ENCODE measurements around the gene INPP5D. TPM values are rescaled to one million over a fixed set of nuclear protein-coding genes. Genes with fewer than 3 reads are reported as not detected.
"Not testable (repeated sequence)": the region's sequence is repeated elsewhere in the genome, so short reads cannot be mapped to it uniquely, and the experiment has no call there.

The INPP5D gene
- total RNA-seq, 2 experiments from 2014 or later, result 129 to 135 TPM

DNA sequence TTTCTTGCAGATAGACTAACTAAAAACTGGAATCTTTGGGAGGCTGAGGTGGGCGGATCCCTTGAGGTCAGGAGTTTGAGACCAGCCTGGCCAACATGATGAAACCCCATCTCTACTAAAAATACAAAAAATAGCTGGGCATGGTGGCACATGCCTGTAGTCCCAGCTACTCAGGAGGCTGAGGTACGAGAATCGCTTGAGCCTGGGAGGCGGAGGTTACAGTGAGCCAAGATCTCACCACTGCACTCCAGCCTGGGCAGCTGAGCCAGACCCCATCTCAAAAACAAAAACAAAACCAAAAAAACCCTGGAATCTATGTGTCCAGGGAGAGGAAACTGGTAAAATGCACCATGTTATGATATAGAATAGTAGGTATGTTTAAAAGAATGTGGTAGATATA lies 7.6 kb upstream of the INPP5D start:
- H3K9me3 Mint-ChIP-seq; POLR2A ChIA-PET; H3K36me3 Mint-ChIP-seq; H3K4me3 Mint-ChIP-seq; ATAC-seq (ENCODE audit: low read depth); H3K27ac Mint-ChIP-seq; DNase-seq: not testable (repeated sequence)
- Mint-ChIP-seq H3K27me3 (peaks cover 28% of the 10 kb centered on the region), H3K4me1 (peaks cover 12% of the 10 kb centered on the region)

DNA sequence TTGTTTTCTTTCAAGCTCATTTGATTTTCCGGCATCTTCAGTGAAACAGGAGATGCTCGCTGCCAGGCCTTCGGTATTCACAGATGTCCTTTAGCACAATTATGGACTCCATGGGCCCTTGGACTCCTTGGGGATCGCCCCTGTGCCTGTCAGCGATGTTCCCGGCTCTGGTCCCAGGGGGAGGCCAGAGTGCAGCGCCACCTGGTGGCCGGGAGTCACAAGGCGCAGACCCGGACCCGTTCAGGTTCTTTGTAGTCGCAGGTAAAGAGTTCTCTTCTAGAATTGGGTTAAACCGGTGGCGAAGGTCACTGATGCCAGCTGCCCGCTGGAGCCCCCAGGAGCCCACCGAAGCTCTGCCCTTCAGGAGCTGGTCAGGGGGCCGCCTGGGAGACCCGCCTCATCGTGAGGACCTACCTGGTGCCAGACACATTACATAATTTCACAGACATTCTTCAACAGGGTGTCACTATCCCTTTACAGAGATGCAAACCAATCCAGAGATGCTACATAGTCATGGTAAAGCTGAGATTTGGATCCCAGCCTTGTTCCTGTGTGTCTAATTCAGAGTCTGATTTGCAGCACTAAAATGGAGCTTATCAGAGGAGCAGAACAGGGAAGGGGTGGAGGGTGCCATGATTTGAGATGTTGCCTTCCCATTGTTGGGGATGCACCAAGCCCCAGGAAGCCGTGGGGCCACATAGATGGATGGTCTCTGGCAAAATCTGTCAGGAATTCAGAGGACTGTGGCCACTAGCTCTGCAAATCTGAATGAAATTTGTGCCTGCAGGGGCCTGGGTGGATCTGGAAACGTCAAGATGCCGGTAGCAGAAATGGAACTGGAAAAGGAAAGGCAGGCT lies 6.0 kb upstream of the INPP5D start:
- POLR2A ChIA-PET, result interaction anchor here (0.6 kb wide), 1 partner anchor 197 kb away, joined by 3 read pairs; the partner anchor contains the start of gene ATG16L1
- Mint-ChIP-seq H3K36me3 (no peaks in the 10 kb centered on the region), H3K27ac (no peak overlapping the region), H3K27me3 (peaks cover 18% of the 10 kb centered on the region), H3K4me3 (no peak overlapping the region), H3K4me1 (peaks cover 14% of the 10 kb centered on the region), H3K9me3 (no peaks in the 10 kb centered on the region)
- DNase-seq (peak; percentile 82), ATAC-seq (ENCODE audit: low read depth) (peak; percentile 53)

DNA sequence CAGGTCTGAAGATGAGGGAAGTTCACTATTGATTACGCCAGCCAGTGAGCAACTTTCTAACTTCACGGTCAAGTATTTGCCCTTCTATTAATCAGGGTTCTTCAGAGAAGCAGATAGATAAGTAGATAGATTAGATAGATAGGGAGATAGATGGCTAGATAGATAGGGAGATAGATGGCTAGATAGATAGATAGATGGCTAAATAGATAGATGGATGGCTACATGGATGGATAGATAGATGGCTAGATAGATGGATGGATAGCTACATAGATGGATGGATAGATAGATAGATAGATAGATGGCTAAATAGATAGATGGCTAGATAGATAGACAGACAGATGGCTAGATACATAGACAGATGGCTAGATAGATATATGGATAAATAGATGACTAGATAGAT lies 4.8 kb upstream of the INPP5D start:
- peaks cover 18% of the 10 kb centered on the region for H3K27me3 Mint-ChIP-seq
- no peaks in the 10 kb centered on the region for H3K36me3 Mint-ChIP-seq
- peaks cover 12% of the 10 kb centered on the region for H3K4me1 Mint-ChIP-seq
- H3K4me3 Mint-ChIP-seq, result no peak overlapping the region
- DNase-seq (no peak), ATAC-seq (ENCODE audit: low read depth) (no peak)
- POLR2A ChIA-PET, result no interaction called here
- H3K27ac Mint-ChIP-seq, result no peak overlapping the region
- no peaks in the 10 kb centered on the region for H3K9me3 Mint-ChIP-seq

DNA sequence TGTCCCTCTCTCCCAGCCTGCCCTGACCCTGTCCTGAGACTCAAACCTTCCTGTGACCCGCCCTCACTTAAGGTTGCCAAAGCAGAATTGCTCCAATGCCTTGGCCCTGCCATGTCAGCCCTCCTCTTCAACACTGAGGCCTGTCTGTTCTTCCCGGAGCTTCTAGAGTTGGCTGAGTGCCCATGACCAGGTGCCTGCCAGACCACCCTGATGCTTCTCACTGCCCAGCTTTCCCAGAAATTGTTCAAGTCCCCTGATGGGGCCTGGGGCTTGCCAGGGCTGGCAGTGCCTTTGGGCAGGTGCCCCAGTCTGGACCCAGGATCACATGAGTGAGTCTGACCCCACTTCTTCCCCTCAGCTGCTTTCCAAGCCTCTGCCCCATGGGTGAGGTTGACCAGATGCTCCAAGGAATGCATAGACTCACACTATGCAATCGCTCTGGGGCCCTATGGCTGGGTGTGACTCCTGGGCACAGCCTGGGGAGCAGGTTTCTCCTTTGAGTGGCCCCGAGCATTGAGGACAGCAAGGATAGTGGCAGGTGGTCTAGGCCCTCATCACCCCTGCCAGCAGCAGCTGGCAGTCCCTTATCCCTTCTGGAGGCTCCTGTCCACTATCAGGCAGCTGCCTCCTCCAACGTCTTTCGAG lies 3.1 kb upstream of the INPP5D start:
- DNase-seq, result no peak
- Mint-ChIP-seq H3K4me3 (no peak overlapping the region), H3K36me3 (peaks cover 7% of the 10 kb centered on the region), H3K4me1 (peaks cover 13% of the 10 kb centered on the region), H3K27me3 (peaks cover 18% of the 10 kb centered on the region), H3K27ac (no peak overlapping the region), H3K9me3 (no peaks in the 10 kb centered on the region)
- no peak for ATAC-seq (ENCODE audit: low read depth)
- POLR2A ChIA-PET, result interaction anchor here (0.7 kb wide), 1 partner anchor 83 kb away, joined by 4 read pairs; no protein-coding TSS in a partner anchor

DNA sequence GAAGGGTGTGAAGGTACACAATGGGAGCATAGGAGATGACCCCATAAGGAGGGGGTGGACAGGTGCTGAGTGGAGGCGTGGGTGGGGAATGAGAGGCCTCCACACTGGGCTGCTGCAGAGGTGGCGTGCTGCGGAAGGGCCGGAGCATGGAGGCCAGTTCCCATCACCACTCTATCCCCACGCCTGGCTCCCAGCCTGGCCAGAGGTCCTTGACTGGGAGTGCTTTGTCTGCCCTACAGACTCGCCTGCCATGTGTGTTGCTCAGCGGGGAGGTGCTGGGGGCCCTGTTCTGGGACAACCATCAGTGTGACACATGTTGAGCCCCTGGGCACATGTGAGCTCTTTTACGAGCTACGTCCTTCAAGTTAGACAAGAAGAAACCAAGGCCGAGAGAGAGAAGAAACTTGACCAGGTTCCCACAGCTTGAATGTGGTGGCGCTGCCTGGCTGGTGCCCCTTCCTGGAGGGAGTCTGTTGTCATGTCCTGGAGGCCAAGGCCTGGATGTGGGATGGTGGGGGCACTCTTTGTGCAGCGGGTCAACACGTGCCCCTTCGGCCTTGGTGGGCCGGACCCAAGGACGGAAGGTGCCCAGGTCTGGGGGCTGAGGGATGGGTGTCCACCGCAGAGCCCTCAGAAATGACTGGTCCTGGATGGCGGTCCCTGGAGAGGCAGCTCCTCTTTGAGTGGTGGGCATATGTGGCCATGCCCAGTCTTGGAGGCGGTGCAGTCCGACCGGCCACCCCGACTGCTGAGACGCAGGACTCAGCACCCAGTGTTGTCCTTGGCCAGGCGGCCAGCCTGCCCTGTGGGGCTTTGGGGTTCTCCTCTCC lies 1.2 kb upstream of the INPP5D start:
- peak overlapping the region; percentile 99 for H3K27ac Mint-ChIP-seq
- peaks cover 27% of the 10 kb centered on the region for H3K4me1 Mint-ChIP-seq
- ATAC-seq (ENCODE audit: low read depth) (no peak), DNase-seq (no peak)
- POLR2A ChIA-PET, result interaction anchor here (1.3 to 4.2 kb wide), 4 partner anchors 22 to 209 kb away, joined by 3 to 123 read pairs (median 24); partner anchors contain the start of gene ATG16L1
- no peak overlapping the region for H3K4me3 Mint-ChIP-seq
- H3K36me3 Mint-ChIP-seq, result peaks cover 17% of the 10 kb centered on the region
- H3K27me3 Mint-ChIP-seq, result peaks cover 10% of the 10 kb centered on the region
- no peaks in the 10 kb centered on the region for H3K9me3 Mint-ChIP-seq

DNA sequence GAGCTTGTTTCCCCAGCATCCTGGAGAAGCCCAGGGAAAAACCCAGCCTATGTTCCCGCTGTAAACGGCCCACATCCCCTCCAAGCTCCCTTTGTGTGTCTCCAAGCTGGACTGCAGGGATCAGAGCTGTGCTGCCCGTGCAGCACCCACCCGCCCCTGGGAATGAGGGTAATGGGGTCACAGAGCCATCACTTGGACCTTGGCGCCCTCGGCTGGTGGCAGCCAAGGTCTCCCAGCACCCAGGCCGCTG lies 670 bp upstream of the INPP5D start:
- H3K27me3 Mint-ChIP-seq, result peaks cover 4% of the 10 kb centered on the region
- ATAC-seq (ENCODE audit: low read depth) (no peak), DNase-seq (no peak)
- H3K4me1 Mint-ChIP-seq, result peaks cover 28% of the 10 kb centered on the region
- H3K27ac Mint-ChIP-seq, result peak overlapping the region; percentile 99
- peak overlapping the region; percentile 98 for H3K4me3 Mint-ChIP-seq
- H3K36me3 Mint-ChIP-seq, result peaks cover 18% of the 10 kb centered on the region
- POLR2A ChIA-PET, result interaction anchor here (0.8 to 4.2 kb wide), 8 partner anchors 12 to 272 kb away, joined by 3 to 123 read pairs (median 10); partner anchors contain the start of gene ATG16L1
- no peaks in the 10 kb centered on the region for H3K9me3 Mint-ChIP-seq

DNA sequence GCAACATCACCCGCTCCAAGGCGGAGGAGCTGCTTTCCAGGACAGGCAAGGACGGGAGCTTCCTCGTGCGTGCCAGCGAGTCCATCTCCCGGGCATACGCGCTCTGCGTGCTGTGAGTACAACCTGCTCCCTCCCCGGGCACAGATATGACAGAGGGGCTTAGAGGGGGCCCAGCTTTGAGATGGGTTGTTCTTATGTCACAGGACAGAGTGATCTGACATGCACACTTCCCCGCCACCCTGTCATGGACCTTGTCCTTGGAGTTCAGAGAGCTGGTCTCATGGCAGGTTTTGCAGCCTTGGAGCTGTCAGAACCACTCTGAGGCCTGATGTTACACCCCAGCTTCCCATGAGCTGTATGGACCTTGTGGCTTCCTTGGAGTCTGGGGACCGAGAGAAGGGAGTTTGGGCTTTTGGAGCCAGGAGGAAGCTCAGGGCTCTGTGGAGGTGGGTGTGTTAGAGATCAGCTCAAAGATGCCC lies 398 bp downstream of the INPP5D start:
- no peaks in the 10 kb centered on the region for H3K9me3 Mint-ChIP-seq
- POLR2A ChIA-PET, result interaction anchor here (0.6 to 4.2 kb wide), 28 partner anchors 10 to 510 kb away, joined by 3 to 123 read pairs (median 4); partner anchors contain the start of genes ATG16L1, EIF4E2 and TIGD1
- peak overlapping the region; percentile 99 for H3K27ac Mint-ChIP-seq
- peaks cover 34% of the 10 kb centered on the region for H3K4me1 Mint-ChIP-seq
- H3K4me3 Mint-ChIP-seq, result peak overlapping the region; percentile 98
- ATAC-seq (ENCODE audit: low read depth), result peak; percentile 28
- no peak for DNase-seq
- peaks cover 23% of the 10 kb centered on the region for H3K36me3 Mint-ChIP-seq
- no peaks in the 10 kb centered on the region for H3K27me3 Mint-ChIP-seq

DNA sequence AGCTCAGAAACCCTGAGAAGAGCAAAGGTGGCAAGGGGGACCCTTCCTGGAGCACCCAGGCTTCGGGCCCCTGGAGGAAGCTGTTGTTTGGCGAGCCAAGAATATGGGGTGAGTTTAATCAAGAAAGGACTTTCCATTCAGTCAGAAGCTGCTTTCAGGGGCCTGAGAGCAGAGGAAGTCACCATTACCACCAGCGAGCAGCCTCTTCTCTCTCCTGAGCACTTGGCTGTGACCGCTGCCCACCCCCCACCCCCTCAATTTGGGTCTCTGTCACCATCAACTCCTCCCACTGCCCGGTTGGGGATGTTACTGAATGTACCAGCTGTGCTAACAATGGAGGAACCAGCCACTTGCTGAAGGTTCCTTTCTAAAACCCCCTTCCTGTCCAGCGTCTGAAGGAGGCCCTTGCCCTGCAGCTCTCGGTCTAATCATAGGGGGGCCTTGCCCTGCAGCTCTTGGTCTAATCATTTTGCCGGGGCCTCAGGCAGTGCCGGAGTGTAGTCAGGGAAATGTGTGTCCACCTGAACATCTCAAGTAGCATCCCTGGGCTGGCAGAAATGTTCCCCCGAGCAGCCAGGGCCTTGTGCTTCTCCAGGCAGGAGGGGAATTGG lies 943 bp downstream of the INPP5D start:
- H3K9me3 Mint-ChIP-seq, result no peaks in the 10 kb centered on the region
- H3K27me3 Mint-ChIP-seq, result no peaks in the 10 kb centered on the region
- H3K4me1 Mint-ChIP-seq, result peaks cover 31% of the 10 kb centered on the region
- H3K27ac Mint-ChIP-seq, result peak overlapping the region; percentile 99
- DNase-seq, result no peak
- H3K36me3 Mint-ChIP-seq, result peaks cover 23% of the 10 kb centered on the region
- peak overlapping the region; percentile 98 for H3K4me3 Mint-ChIP-seq
- POLR2A ChIA-PET, result interaction anchor here (0.6 to 4.2 kb wide), 26 partner anchors 9 to 510 kb away, joined by 3 to 123 read pairs (median 5); partner anchors contain the start of genes ATG16L1, EIF4E2 and TIGD1
- no peak for ATAC-seq (ENCODE audit: low read depth)

DNA sequence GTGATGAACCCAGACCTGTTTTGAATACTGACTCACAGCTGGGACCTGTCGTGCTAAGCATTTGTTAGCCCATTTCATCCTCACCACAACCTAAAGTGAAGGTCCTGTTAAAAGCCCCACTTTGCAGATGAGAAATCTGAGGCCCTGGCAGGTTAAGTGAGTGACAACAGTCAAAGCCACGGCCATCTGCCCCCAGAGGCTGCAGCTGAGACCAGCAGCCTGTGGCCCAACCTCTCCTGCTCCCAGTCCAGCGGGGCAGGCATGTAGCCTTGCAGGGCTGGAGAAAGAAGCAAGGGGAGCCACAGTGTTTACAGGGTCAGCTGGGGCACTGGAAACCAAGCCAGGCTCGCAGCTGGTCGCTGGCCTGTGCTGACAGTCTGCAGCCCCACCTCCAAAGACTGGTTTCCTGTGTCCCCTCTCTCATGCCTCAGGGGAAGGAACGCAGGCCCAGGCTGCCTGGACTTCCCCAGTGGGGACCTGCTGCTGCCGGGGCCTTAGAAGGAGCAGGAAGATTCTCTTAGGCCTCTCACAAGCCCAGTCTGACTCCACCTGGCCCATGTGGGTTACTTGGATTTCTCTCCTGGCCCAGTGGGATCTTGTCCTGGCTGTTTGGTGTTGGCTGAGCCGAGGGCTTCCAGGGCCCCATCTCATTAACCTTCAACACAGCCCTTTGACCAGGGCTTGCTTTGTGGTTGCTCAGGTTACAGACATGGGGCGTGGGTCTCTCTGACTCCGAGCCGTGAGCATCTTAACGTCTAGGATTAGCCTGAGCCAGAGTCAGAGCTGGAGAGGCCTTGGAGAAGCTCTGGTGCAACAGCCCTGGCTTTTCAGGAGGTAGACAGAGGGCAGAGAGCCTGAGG lies 1.7 kb downstream of the INPP5D start:
- Mint-ChIP-seq H3K4me3 (peak overlapping the region; percentile 98), H3K4me1 (peaks cover 31% of the 10 kb centered on the region), H3K27ac (peak overlapping the region; percentile 99), H3K9me3 (no peaks in the 10 kb centered on the region), H3K36me3 (peaks cover 26% of the 10 kb centered on the region), H3K27me3 (no peaks in the 10 kb centered on the region)
- ATAC-seq (ENCODE audit: low read depth) (peak; percentile 10), DNase-seq (peak; percentile 65)
- POLR2A ChIA-PET, result interaction anchor here (1.0 to 4.2 kb wide), 9 partner anchors 12 to 362 kb away, joined by 3 to 123 read pairs (median 15); partner anchors contain the start of gene ATG16L1

DNA sequence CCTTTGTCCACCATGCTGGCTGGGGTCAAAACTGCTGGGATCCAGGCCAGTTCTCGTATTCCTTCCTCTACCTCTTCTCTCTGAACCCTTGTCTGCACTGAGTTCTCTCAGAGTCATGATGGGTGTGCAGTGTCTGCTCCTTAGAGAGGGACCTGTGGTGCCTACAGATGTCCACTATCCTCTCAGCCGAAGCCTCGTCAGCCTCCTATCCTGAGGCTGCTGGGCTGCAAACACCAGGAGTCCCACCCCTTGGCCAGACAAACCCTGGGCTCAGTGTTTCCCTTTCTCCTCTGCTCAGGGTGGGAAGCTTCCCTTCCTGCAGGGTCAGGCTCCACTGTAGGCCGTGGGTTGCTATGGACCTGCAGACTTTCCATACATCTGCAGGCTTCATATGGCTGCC lies 2.3 kb downstream of the INPP5D start:
- Mint-ChIP-seq H3K27ac (peak overlapping the region; percentile 99), H3K36me3 (peaks cover 33% of the 10 kb centered on the region), H3K9me3 (no peaks in the 10 kb centered on the region), H3K27me3 (no peaks in the 10 kb centered on the region), H3K4me3 (peak overlapping the region; percentile 98), H3K4me1 (peaks cover 35% of the 10 kb centered on the region)
- ATAC-seq (ENCODE audit: low read depth), result no peak
- no peak for DNase-seq
- POLR2A ChIA-PET, result interaction anchor here (3.4 to 4.2 kb wide), 2 partner anchors 14 to 19 kb away, joined by 33 to 123 read pairs; no protein-coding TSS in a partner anchor

DNA sequence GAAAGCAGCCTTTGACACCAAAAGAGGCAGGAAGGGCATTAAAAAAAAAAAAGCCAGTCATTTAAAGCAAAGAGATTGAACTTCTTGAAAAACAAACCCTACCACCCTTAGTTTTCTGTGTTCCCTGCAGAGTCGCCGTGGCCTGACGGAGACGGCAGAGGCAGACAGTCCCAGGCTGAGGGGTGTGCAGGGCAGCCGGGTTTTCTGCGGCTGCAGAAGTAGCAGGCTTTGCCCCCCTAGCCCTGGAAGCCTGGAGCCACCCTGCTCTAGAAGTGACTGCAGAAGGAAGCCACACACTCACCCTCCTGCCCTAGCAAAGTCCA lies 2.8 kb downstream of the INPP5D start:
- peak overlapping the region; percentile 99 for H3K27ac Mint-ChIP-seq
- peaks cover 37% of the 10 kb centered on the region for H3K36me3 Mint-ChIP-seq
- peak overlapping the region; percentile 98 for H3K4me3 Mint-ChIP-seq
- H3K4me1 Mint-ChIP-seq, result peaks cover 35% of the 10 kb centered on the region
- POLR2A ChIA-PET, result interaction anchor here (1.5 to 4.2 kb wide), 3 partner anchors 13 to 18 kb away, joined by 5 to 123 read pairs (median 33); no protein-coding TSS in a partner anchor
- H3K9me3 Mint-ChIP-seq, result no peaks in the 10 kb centered on the region
- no peak for DNase-seq
- ATAC-seq (ENCODE audit: low read depth), result no peak
- H3K27me3 Mint-ChIP-seq, result no peaks in the 10 kb centered on the region
